ENCODE measurements around the gene PTF1A.

The PTF1A gene

GRCh38 chr10:23187155-23187554 is 5.0 kb upstream of the PTF1A start:
- DNase-seq, result no peak

- DNase-seq, result no peak
Observed at GRCh38 chr10:23189024-23189423, 3.1 kb upstream of the PTF1A start.

- no peak for DNase-seq
Observed at GRCh38 chr10:23190872-23191763, 994 bp upstream of the PTF1A start.

DNA sequence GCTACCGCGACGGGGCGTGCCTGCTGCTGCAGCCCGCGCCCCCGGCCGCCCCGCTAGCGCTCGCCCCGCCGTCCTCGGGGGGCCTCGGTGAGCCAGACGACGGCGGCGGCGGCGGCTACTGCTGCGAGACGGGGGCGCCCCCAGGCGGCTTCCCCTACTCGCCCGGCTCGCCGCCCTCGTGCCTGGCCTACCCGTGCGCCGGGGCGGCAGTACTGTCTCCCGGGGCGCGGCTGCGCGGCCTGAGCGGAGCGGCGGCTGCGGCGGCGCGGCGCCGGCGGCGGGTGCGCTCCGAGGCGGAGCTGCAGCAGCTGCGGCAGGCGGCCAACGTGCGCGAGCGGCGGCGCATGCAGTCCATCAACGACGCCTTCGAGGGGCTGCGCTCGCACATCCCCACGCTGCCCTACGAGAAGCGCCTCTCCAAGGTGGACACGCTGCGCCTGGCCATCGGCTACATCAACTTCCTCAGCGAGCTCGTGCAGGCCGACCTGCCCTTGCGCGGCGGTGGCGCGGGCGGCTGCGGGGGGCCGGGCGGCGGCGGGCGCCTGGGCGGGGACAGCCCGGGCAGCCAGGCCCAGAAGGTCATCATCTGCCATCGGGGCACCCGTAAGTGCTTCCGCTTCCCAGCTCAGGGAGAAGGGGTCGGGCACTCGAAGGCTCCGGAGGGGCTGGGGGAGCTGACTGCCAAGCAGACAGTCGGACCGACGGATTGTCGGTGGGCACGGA is 761 bp downstream of the PTF1A start:
- DNase-seq, result no peak

DNA sequence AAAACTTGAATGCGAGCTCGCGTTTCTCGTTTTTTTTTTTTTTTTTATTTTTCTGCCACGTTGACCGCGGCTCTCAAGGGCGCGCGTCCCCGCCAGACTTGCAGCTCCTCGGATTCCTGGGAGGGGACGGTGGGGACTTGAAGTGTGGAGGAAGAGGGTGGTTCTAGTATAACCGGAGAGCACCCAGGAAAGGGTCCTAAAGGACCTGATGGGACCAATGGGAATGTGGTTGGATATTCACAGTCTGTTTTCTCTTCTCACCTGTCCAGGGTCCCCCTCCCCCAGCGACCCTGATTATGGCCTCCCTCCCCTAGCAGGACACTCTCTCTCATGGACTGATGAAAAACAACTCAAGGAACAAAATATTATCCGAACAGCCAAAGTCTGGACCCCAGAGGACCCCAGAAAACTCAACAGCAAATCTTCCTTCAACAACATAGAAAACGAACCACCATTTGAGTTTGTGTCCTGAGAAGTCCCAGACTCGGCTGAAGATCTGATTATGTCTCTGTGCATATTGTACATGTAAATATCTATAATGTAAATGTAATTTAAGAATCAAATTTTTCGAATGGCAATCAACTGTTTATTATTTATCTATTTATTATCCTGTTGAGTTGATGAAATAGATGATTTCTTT is 1.4 kb downstream of the PTF1A start:
- DNase-seq, result no peak

- DNase-seq, result no peak
Observed at GRCh38 chr10:23194471-23194965, 2.4 kb downstream of the PTF1A start.

- no peak for DNase-seq
Observed at GRCh38 chr10:23194966-23195845, 3.1 kb downstream of the PTF1A start.

DNA sequence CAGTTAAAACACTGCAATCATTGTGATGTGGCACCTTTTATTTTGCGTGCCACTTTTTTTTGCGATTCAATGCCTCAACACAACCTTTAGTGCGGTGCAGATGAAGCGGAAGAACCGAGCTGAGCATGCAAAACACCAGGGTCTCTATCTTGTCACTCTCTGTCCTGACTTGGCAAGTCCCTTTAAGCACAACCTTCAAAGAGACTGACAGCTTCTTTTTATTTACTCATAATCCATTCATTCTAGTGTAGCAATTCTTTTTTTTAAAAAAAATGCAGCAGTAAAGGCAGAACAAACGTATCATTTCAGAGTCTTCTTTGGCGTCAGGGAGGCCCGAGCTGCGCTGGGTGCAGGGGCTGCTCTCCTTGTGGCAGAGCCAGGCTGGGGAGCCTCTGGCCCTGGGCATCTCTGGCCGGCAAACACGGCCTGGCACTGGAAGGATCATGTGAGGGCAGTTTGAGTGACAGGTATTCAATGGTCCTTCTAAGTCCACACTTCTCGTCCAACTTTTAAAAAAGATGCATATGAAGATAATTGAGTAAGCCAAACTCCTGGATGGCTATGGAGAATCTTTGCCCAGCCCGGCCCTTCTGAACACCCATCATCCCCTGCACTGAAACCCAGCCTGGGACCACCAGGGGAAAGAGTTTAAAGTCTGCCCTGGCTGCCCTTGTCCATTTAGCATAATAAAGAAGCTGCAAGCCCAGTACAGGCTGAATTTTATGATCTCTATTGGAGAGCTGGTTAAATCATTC is 3.9 kb downstream of the PTF1A start:
- no peak for DNase-seq

DNA sequence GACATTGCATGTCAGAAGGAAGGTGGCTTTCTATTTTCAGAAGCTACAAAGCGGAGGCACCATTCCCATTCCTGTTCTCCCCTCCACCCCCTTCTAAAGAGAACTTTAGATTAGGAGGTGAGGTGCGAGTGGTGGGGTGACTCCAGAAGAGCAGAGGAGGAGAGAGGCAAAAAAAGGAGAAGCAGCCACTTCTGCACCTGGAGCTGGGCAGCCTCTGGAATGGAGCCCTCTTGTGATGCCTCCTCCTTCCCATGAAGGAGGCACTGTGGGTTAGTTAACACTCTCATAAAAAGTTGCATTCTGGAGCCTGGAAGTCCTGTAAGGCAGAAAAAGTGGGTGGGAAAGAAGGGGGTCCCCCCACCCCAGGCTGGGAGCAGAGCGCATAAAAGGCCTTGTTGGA is 4.8 kb downstream of the PTF1A start:
- no peak for DNase-seq

- DNase-seq, result no peak
Observed at GRCh38 chr10:23197416-23197861, 5.3 kb downstream of the PTF1A start.

- peak in 1 of 6 experiments; percentile 1 for DNase-seq
Observed at GRCh38 chr10:23198610-23198939, 6.5 kb downstream of the PTF1A start.

DNA sequence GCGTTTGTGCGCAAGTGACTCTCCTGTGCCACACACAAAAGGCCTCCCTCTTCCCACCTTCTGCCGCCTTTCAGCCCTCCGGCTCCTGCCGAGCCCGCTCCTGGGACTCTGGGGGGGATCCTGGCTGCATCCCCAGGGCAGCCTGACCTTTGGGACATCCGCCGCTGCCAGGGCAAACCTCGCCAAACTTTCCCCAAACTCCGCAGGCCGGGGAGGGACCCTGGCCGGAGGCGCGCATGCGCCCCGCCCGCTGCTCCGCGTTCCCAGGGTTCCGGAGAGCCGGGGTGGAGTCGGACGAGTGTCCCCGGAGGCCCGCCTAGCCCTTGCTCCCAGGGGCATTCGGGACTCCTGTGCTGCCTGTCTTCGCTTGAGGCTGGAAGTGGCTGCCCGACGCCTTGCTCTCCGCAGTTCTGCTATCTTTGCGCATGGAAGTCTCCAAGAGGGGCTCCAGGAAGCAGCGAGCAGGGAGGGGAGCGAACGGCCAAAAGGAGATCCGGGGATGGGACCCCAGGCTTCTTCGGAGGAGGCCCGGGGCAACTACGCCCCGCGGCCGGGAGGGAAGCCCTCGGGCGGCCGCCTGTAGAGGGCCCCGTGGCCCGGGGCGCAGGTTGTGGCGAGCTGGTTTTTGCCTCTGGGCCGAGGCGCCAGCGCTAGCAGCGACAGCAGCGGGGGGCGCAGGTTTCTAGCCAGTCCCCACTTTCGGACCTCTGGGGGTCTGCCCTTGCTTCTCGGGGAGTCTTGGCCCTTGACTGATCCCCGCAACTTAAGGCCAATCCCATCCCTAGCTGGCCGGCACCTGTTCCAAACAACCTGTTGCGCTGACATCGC is 7.0 kb downstream of the PTF1A start:
- peak in 1 of 6 experiments; percentile 16 for DNase-seq

DNA sequence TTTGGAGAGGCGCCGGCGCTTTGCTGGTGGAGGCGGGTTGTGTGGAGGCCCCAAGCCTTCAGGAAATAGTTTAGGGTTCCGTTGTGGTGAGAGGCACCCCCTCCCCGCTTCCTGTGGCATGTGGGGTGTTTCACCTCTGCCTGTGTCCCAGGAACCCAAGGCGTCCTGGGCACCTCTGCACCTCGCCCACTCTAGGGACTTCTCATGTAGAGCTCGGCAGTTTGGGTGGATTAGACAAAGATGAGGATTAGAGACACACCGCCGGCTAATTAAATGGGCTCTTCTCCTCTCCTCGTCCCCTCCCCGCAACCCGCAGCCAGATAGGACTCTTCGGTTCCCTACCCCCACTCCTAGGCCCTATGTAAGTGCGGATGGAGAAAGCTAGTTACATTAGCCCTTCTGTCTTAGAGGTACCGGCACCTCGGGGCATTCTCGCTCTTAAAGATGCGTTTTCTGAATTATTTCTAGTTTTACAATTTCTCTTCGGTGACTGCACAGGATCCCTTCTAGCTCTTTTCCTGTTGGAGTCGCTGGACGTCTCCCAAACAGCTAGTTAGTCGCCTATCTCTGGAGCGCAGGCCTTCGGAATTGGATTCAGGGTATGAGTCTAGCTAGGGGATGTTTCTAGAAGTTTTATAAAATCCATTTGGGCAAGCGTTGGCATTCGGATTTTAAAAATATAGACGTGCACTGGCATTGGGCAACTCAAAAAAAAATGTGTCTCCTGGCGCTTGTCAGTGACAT is 7.8 kb downstream of the PTF1A start:
- DNase-seq, result no peak

DNA sequence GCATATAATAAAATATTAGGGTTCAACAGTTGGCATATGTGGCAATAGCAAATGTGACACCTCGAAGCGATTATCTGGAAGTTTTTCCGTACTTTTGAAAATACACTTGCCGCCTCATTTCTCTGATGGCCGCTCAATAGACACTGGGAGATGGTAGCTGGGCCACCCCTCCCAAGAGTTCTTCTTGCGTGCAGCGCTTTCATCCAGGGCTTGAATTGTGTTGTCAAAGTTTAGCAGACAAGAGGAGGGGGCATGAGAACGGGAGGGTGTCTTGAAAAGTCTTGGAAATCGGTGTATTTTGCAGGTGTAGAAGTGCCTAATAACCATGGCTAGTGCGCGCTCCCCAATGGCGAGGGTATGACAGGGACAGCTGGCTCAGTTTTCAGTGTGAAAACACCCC is 8.5 kb downstream of the PTF1A start:
- no peak for DNase-seq

GRCh38 chr10:23200997-23201652 is 9.0 kb downstream of the PTF1A start:
- DNase-seq, result no peak

DNA sequence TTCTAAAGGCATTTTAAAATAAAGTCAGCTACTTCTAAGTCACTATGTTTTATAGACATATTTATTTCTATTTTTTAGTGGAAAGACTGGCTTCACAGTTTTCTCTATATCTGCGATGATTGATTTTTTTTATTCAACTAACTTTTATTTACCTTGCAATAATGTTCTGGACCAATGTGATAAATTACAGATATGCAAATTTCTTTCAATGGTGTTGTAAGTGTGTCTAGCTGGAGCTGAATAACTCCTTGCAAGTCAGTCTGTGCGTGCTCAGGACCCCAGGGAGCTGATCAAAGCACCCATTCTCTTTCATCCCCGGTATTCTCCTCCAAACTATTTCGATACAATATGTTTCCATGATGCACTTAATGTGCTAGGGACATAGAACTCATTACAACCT is 9.7 kb downstream of the PTF1A start:
- DNase-seq, result no peak

DNA sequence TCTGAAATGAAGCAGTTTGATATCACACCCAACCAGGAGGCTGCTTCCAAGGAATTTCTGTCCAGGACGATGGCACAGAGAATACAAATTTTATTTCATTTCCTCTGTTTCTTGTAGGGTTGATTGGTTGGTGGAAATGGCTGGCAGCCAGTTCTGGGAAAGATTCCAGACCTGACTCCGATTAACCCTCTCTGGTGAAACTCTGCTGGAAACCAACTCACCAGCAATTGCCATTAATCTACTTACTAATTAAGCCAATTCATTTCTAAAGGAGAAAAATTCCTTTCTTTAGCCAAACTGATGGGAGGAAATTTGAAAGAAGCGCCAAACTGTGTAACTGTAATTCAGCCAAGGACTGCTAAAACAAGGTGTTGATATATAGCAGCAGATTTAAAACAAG is 10.7 kb downstream of the PTF1A start:
- no peak for DNase-seq

DNA sequence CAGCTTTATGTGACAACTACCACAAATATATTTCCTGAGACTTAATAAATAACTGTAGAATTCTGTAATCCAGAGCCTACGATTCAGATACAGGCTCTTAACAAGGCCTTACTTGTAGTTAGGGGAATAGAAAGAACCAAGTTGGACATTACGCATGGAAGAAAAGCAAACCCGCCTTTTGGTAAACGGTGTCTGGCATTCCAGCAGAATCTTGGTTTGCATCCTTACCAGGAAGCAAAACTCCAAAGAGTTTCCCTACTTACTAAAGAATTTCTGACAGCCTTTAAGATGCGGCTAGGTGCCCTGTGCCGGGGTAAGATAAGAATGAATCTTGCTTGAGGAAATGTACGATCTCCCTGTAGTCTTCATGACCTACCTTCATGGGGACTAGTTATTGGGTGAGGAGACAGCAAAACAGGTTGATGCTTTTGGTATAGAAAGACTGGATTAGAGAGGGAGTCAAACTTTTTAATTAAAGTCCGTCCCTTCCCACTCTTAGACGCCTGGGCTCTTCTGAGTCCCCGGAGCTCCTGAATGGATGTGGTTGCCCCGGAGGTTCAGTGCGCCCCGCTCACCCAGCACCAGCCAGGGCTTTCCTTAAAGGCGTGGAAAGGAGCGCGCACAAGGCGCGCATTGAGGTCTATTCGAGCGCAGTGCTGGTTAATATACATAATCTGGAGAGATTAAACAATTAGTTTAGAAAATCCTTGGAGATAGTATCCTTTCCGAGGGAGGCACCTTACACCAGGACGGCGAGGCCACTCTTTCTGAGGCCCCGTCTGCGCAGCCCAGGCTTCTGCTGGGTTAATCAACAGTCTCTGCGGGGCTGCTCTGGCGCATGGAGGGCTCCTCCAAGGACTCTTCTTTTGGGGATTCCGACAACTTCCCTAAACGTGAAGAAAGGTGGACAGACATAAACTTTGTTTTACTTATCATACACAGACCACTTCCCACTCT is 11.5 kb downstream of the PTF1A start:
- no peak for DNase-seq

Data from stimulated activated naive CD4-positive, alpha-beta T cell (primary cell).